GM12878 (cell line): Measurements from ENCODE around the gene PRR18. TPM values are rescaled to one million over a fixed set of nuclear protein-coding genes. Genes with fewer than 3 reads are reported as not detected.

ENCODE experiments used
- ATAC-seq: fragments of 200-7000 bp; cut with Tn5 transposase; 3 replicates; pipeline ENCODE4 v1.9.1; 2020; ENCODE audit warnings: mild to moderate bottlenecking, moderate library complexity
- BruUV-seq: library from RNA; stranded (reverse); fragments of 400-500 nt; replicated peaks from 2 replicates; lab custom pipeline; 2021; lab: Mats Ljungman, UMichigan
- CTCF ChIA-PET: fragments of 300-600 bp; sonication (Branson Sonifier 250); formaldehyde crosslinking; extraction: SDS; loops from one replicate; lab custom pipeline; 2021; ENCODE audit warnings: inconsistent platforms; lab: Yijun Ruan, JAX
- POLR2A ChIA-PET: fragments of 350-600 bp; formaldehyde crosslinking; extraction: SDS; loops from one replicate; lab custom pipeline; 2021; ENCODE audit warnings: inconsistent platforms; lab: Charles Lee
- RAD21 ChIA-PET: fragments of 300-600 bp; sonication (Branson Sonifier 250); formaldehyde crosslinking; loops from one replicate; lab custom pipeline; 2023; ENCODE audit warnings: antibody characterized with exemption; ENCODE audit not compliant: unreplicated experiment; lab: Charles Lee
- SMC1A ChIA-PET: fragments of 300-600 bp; sonication (Branson Sonifier 250); formaldehyde crosslinking; loops from one replicate; lab custom pipeline; 2023; ENCODE audit not compliant: unreplicated experiment, uncharacterized antibody; lab: Charles Lee
- DNase-seq: peaks from one replicate; pipeline ENCODE4 v3.0.0-alpha.2; 2011; ENCODE audit warnings: low read depth, low spot score
- FAIRE-seq: peaks from 3 replicates; lab custom pipeline; 2011; peaks lifted over from hg19 to GRCh38; lab: Jason Lieb, UNC
- H2AFZ ChIP-seq: 2 replicates; pipeline ENCODE4 v1.6.0; 2011; ENCODE audit warnings: low read depth, low read length, control low read depth; ENCODE audit not compliant: control insufficient read depth
- H3K27ac ChIP-seq: 2 replicates; pipeline ENCODE4 v1.5.1; 2011; ENCODE audit warnings: control low read depth; ENCODE audit not compliant: control insufficient read depth, insufficient read depth
- H3K27me3 ChIP-seq, 2 experiments: replicated peaks in 1 of 2; 2 replicates each; pipeline versions ENCODE4 v1.6.0 to v1.6.1; 2011; ENCODE audit warnings: low read length in 1 of 2; ENCODE audit not compliant: control insufficient read depth in 2 of 2, insufficient read depth in 2 of 2
- H3K36me3 ChIP-seq, 2 experiments: 2 replicates each; pipeline ENCODE4 v1.5.1; 2011; ENCODE audit warnings: low read length in 1 of 2; ENCODE audit not compliant: control insufficient read depth in 2 of 2, insufficient read depth in 2 of 2
- H3K4me1 ChIP-seq: 2 replicates; pipeline ENCODE4 v1.6.1; 2011; ENCODE audit warnings: mild to moderate bottlenecking, low read length, moderate library complexity, mixed read lengths; ENCODE audit not compliant: control insufficient read depth, insufficient read depth
- H3K4me2 ChIP-seq: 2 replicates; pipeline ENCODE4 v1.6.0; 2011; ENCODE audit warnings: control low read depth; ENCODE audit not compliant: control insufficient read depth, insufficient read depth
- H3K4me3 ChIP-seq: fragments of 200-600 bp; sonication (generic); 2 replicates; pipeline ENCODE4 v1.5.1; 2016
- H3K79me2 ChIP-seq: 2 replicates; pipeline ENCODE4 v1.6.0; 2011; ENCODE audit warnings: low read length; ENCODE audit not compliant: control insufficient read depth, insufficient read depth
- H3K9ac ChIP-seq: 2 replicates; pipeline ENCODE4 v1.8.0; 2011; ENCODE audit warnings: low read length, control low read depth, mixed read lengths; ENCODE audit not compliant: control insufficient read depth, insufficient read depth
- H3K9me3 ChIP-seq: replicated peaks from 3 replicates; pipeline ENCODE4 v1.5.1; 2011; ENCODE audit warnings: mild to moderate bottlenecking, low read length; ENCODE audit not compliant: control insufficient read depth, insufficient read depth
- H4K20me1 ChIP-seq: 2 replicates; pipeline ENCODE4 v1.6.0; 2011; ENCODE audit not compliant: control insufficient read depth, insufficient read depth
- BHLHE40 ChIP-seq, 2 experiments: fragments of 450-650 bp in 1 of 2; IDR thresholded peaks; 2 replicates each; pipeline ENCODE4 v1.6.1; 2011 to 2017; ENCODE audit warnings: low read depth in 2 of 2, borderline replicate concordance in 1 of 2, improper control_type of control experiment in 1 of 2, low read length in 1 of 2, mild to moderate bottlenecking in 1 of 2
- CREB1 ChIP-seq: IDR thresholded peaks from 2 replicates; pipeline ENCODE4 v1.6.1; 2012; ENCODE audit warnings: low read depth, mild to moderate bottlenecking, inconsistent platforms
- DPF2 ChIP-seq: fragments of 450-650 bp; IDR thresholded peaks from 2 replicates; pipeline ENCODE4 v1.6.1; 2017; ENCODE audit warnings: mild to moderate bottlenecking
- EZH2 ChIP-seq: IDR thresholded peaks from 2 replicates; pipeline ENCODE4 v1.6.1; 2012; ENCODE audit warnings: low read depth, mild to moderate bottlenecking, control low read depth, inconsistent platforms, low read length, borderline replicate concordance; ENCODE audit not compliant: control insufficient read depth
- HDGF ChIP-seq: fragments of 450-650 bp; IDR thresholded peaks from 2 replicates; pipeline ENCODE4 v1.6.1; 2016; ENCODE audit warnings: antibody characterized with exemption
- IKZF2 ChIP-seq, 2 experiments: fragments of 450-650 bp; IDR thresholded peaks; 2 replicates each; pipeline ENCODE4 v1.6.1; 2017; ENCODE audit warnings: mild to moderate bottlenecking in 2 of 2, moderate library complexity in 2 of 2
- NFYB ChIP-seq: IDR thresholded peaks from 2 replicates; pipeline ENCODE4 v1.6.1; 2011; ENCODE audit warnings: low read depth, mild to moderate bottlenecking, low read length, improper control_type of control experiment, moderate library complexity; ENCODE audit not compliant: insufficient read depth
- ZSCAN29 ChIP-seq: fragments of 450-650 bp; IDR thresholded peaks from 2 replicates; pipeline ENCODE4 v1.6.1; 2017; ENCODE audit warnings: mild to moderate bottlenecking, moderate library complexity
- WGBS: methylation state at CpG from one replicate; pipeline ENCODE4 v1.1.6; 2016; ENCODE audit warnings: low lambda C conversion rate; ENCODE audit not compliant: insufficient replicate concordance, insufficient coverage; ENCODE audit errors: missing lambda C conversion rate; 5-methylcytosine and 5-hydroxymethylcytosine counted together
- in situ Hi-C: fragments of 300-500 bp; cut with MboI; formaldehyde crosslinking; loops from 9 replicates; pipeline ENCODE4 v1.14.3; 2018; ENCODE audit warnings: mixed read lengths
- intact Hi-C: fragments of 100-400 bp; cut with micrococcal nuclease; formaldehyde crosslinking; loops from one replicate; pipeline ENCODE4 v1.14.2; 2022; ENCODE audit not compliant: unreplicated experiment
- polyA plus RNA-seq, 11 experiments: library from polyadenylated mRNA; depleted of rRNA in 4 of 11; unstranded in 6 of 11; stranded (reverse) in 5 of 11; fragments of >200 nt; fragmentation: Nextera tagmentation in 4 of 11; fragmentation: Illumina TruSeq in 1 of 11; extraction: Ambion mirVana in 4 of 11; extraction: Trizol in 1 of 11; gene quantifications; 1 replicate in 1 of 11; 2 replicates in 10 of 11; pipeline versions ENCODE4 v1.2.1 to v1.2.3, GENCODE V29; 2011 to 2016; ENCODE audit warnings: inconsistent platforms in 2 of 11, missing spikeins in 2 of 11, low read depth in 1 of 11
- total RNA-seq, 4 experiments: library from RNA; depleted of rRNA in 3 of 4; stranded (reverse); fragments of >200 nt in 3 of 4; fragmentation: Illumina TruSeq in 1 of 4; extraction: Trizol in 1 of 4; gene quantifications; 2 replicates each; pipeline versions ENCODE4 v1.2.1 to v1.2.3, GENCODE V29; 2013 to 2021
- TF ChIP-seq, protein P1 (sequence below): fragments of 450-650 bp; IDR thresholded peaks from 2 replicates; pipeline ENCODE4 v1.6.1; 2017; ENCODE audit warnings: mild to moderate bottlenecking, moderate library complexity
- TF ChIP-seq, protein P2 (sequence below): fragments of 450-650 bp; IDR thresholded peaks from 2 replicates; pipeline ENCODE4 v1.6.1; 2014; ENCODE audit warnings: mild to moderate bottlenecking
- TF ChIP-seq, protein P3 (sequence below): fragments of 450-650 bp; IDR thresholded peaks from 2 replicates; pipeline ENCODE4 v1.6.1; 2018; ENCODE audit warnings: mild to moderate bottlenecking, low read depth, moderate library complexity; ENCODE audit not compliant: partially characterized antibody

PRR18 gene
- total and polyA plus RNA-seq, 10 of the 15 experiments (the other 5 are each of a cell fraction or from before 2014, with no cell fraction given) = 0.13 to 8.2 (median 1.6) TPM

DNA sequence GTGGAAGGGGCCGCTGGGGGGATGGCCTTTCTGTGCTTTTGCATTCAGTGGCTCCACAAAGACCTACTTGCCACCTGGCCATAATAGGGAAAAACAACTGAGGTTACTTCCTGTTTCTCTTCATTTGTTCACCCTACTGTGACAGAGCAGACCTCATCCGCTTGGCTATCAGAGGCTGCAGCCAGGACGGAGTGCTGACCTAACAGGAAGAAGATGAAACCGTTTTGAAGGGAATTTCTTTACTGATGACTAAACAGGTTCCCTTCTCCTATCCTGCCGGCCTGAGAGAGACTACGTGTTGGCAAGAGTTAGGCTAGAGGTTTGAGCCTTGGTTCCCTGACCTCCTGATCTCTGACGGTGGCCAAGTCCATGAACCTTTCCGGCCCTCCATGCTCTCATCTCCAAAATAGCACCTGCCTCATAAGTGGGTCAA lies 21.3 kb downstream of the PRR18 start (continued):
- TF ChIP-seq, protein P1, sequence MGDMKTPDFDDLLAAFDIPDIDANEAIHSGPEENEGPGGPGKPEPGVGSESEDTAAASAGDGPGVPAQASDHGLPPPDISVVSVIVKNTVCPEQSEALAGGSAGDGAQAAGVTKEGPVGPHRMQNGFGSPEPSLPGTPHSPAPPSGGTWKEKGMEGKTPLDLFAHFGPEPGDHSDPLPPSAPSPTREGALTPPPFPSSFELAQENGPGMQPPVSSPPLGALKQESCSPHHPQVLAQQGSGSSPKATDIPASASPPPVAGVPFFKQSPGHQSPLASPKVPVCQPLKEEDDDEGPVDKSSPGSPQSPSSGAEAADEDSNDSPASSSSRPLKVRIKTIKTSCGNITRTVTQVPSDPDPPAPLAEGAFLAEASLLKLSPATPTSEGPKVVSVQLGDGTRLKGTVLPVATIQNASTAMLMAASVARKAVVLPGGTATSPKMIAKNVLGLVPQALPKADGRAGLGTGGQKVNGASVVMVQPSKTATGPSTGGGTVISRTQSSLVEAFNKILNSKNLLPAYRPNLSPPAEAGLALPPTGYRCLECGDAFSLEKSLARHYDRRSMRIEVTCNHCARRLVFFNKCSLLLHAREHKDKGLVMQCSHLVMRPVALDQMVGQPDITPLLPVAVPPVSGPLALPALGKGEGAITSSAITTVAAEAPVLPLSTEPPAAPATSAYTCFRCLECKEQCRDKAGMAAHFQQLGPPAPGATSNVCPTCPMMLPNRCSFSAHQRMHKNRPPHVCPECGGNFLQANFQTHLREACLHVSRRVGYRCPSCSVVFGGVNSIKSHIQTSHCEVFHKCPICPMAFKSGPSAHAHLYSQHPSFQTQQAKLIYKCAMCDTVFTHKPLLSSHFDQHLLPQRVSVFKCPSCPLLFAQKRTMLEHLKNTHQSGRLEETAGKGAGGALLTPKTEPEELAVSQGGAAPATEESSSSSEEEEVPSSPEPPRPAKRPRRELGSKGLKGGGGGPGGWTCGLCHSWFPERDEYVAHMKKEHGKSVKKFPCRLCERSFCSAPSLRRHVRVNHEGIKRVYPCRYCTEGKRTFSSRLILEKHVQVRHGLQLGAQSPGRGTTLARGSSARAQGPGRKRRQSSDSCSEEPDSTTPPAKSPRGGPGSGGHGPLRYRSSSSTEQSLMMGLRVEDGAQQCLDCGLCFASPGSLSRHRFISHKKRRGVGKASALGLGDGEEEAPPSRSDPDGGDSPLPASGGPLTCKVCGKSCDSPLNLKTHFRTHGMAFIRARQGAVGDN = peak; percentile 69; the same call in 1 of the 2 replicates
- TF ChIP-seq HDGF (0 out of 2 replicates have a peak, but pooled peaks have one; percentile 14), NFYB (no peak), IKZF2 (IDR thresholded peaks at IDR 0.05) (peak in 1 of 2 experiments; percentile 45; a peak in 3 of 4 replicates), ZSCAN29 (no peak), CREB1 (peak; percentile 78), EZH2 (no peak), DPF2 (peak; percentile 30; the same call in 1 of the 2 replicates)
- TF ChIP-seq, all 136 proteins: peak for 32

DNA sequence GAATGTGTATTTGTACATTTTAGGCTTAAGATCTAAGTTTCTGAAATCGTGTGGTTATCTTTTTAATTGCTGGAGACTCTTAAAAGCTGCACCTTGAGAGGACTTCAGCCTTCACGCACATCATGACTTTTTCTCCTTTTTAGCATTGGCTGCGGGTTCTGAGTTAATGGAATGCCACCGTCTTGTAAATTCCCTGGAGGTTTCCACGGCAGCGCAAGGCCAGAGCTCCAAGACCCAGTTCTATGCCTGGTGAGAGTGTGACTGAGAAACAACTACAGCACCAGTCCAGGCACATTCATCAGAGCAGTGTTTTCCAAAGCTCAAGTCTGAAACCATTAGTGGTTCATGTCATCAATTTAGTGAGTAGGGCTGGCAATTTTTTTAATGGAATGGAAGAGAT lies 23.0 kb downstream of the PRR18 start:
- ChIA-PET RAD21 (interaction anchor here (0.7 to 2.2 kb wide), 8 partner anchors 8 to 115 kb away, joined by 3 to 11 read pairs (median 3); no protein-coding TSS in a partner anchor), SMC1A (interaction anchor here (1.1 to 2.9 kb wide), 5 partner anchors 9 to 116 kb away, joined by 3 to 11 read pairs (median 9); no protein-coding TSS in a partner anchor), CTCF (interaction anchor here (0.7 to 2.9 kb wide), 7 partner anchors 8 to 116 kb away, joined by 3 to 11 read pairs (median 5); no protein-coding TSS in a partner anchor), POLR2A (interaction anchor here (0.7 to 0.8 kb wide), 2 partner anchors 25 to 130 kb away, joined by 4 to 8 read pairs; no protein-coding TSS in a partner anchor)
- DNase-seq (no peak), FAIRE-seq (no peak), ATAC-seq (no peak)
- Histone ChIP-seq H3K36me3 (no peaks in the 10 kb centered on the region), H3K4me2 (no peak overlapping the region), H3K27ac (no peak overlapping the region), H3K79me2 (no peaks in the 10 kb centered on the region), H2AFZ (no peak overlapping the region), H3K27me3 (no peaks in the 10 kb centered on the region), H3K9ac (no peak overlapping the region), H3K9me3 (no peaks in the 10 kb centered on the region; the same call in 2 of the 3 replicates), H3K4me1 (peaks cover 24% of the 10 kb centered on the region), H3K4me3 (no peak overlapping the region), H4K20me1 (no peaks in the 10 kb centered on the region)
- in situ Hi-C loops = no loop called here
- TF ChIP-seq BHLHE40 (IDR thresholded peaks at IDR 0.05; ENCODE audit: borderline replicate concordance in 1 of 2, low read depth in 2 of 2, low read length in 1 of 2) = no peak
- TF ChIP-seq, protein P2, sequence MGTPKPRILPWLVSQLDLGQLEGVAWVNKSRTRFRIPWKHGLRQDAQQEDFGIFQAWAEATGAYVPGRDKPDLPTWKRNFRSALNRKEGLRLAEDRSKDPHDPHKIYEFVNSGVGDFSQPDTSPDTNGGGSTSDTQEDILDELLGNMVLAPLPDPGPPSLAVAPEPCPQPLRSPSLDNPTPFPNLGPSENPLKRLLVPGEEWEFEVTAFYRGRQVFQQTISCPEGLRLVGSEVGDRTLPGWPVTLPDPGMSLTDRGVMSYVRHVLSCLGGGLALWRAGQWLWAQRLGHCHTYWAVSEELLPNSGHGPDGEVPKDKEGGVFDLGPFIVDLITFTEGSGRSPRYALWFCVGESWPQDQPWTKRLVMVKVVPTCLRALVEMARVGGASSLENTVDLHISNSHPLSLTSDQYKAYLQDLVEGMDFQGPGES = no peak
- TF ChIP-seq, protein P3, sequence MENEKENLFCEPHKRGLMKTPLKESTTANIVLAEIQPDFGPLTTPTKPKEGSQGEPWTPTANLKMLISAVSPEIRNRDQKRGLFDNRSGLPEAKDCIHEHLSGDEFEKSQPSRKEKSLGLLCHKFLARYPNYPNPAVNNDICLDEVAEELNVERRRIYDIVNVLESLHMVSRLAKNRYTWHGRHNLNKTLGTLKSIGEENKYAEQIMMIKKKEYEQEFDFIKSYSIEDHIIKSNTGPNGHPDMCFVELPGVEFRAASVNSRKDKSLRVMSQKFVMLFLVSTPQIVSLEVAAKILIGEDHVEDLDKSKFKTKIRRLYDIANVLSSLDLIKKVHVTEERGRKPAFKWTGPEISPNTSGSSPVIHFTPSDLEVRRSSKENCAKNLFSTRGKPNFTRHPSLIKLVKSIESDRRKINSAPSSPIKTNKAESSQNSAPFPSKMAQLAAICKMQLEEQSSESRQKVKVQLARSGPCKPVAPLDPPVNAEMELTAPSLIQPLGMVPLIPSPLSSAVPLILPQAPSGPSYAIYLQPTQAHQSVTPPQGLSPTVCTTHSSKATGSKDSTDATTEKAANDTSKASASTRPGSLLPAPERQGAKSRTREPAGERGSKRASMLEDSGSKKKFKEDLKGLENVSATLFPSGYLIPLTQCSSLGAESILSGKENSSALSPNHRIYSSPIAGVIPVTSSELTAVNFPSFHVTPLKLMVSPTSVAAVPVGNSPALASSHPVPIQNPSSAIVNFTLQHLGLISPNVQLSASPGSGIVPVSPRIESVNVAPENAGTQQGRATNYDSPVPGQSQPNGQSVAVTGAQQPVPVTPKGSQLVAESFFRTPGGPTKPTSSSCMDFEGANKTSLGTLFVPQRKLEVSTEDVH = no peak
- WGBS = 31% methylated on average over 6 of the region's 6 CpGs
- no TSS peak for BruUV-seq
- intact Hi-C loops = no loop called here
